A673 (cell line): Measurements from ENCODE around the gene CD96.

Source experiments
- CTCF ChIP-seq: fragments of 300-800, 200-600 bp; sonication (generic); conservative IDR thresholded peaks from 2 replicates; pipeline ENCODE4 v1.5.1; 2017; ENCODE audit warnings: low read depth, mild to moderate bottlenecking, antibody characterized with exemption, low read length, moderate library complexity, mixed read lengths
- EZH2 ChIP-seq: fragments of 200-600 bp; sonication (generic); IDR thresholded peaks from 2 replicates; pipeline ENCODE4 v1.6.1; 2017; ENCODE audit warnings: borderline replicate concordance, low read depth, mild to moderate bottlenecking, mixed read lengths, antibody characterized with exemption, low read length; ENCODE audit not compliant: poor library complexity, severe bottlenecking

- TF ChIP-seq CTCF (no peak), EZH2 (no peak)
Measured at GRCh38 chr3:111652492-111653180, 110.6 kb downstream of the CD96 start.
